Measurements from ENCODE around the gene RUNX2. TPM values are rescaled to one million over a fixed set of nuclear protein-coding genes. Genes with fewer than 3 reads are reported as not detected.

Gene RUNX2
- total RNA-seq, 1 donor from 2014 or later: 0.09 TPM

- H3K36me3 ChIP-seq: no peaks in the 10 kb centered on the region
- H3K4me1 Mint-ChIP-seq: no peaks in the 10 kb centered on the region
- no peak for DNase-seq (ENCODE audit: low spot score)
- no peak overlapping the region for H3K9ac ChIP-seq
- peaks cover 2% of the 10 kb centered on the region for H3K27me3 Mint-ChIP-seq (ENCODE audit: insufficient read depth, low read depth)
- no peak overlapping the region for H3K4me3 ChIP-seq
- H3K27ac Mint-ChIP-seq: no peak overlapping the region
- no peak overlapping the region for H2AFZ ChIP-seq (replicated peaks)
- no peaks in the 10 kb centered on the region for H3K79me2 ChIP-seq (ENCODE audit: low read depth)
- no peak overlapping the region for H3K4me3 Mint-ChIP-seq
- no peaks in the 10 kb centered on the region for H3F3A ChIP-seq (ENCODE audit: low read depth)
- no peaks in the 10 kb centered on the region for H3K36me3 Mint-ChIP-seq
- H3K9me3 Mint-ChIP-seq: no peaks in the 10 kb centered on the region
- no peak overlapping the region for H3K27ac ChIP-seq
- H3K4me2 ChIP-seq: no peak overlapping the region
- H4K20me1 ChIP-seq (ENCODE audit: low read depth): no peaks in the 10 kb centered on the region
- no peak for TF ChIP-seq EZH2phosphoT487 (IDR thresholded peaks at IDR 0.05)
- no peak for TF ChIP-seq EZH2 (IDR thresholded peaks at IDR 0.05)
- TF ChIP-seq, protein P1, sequence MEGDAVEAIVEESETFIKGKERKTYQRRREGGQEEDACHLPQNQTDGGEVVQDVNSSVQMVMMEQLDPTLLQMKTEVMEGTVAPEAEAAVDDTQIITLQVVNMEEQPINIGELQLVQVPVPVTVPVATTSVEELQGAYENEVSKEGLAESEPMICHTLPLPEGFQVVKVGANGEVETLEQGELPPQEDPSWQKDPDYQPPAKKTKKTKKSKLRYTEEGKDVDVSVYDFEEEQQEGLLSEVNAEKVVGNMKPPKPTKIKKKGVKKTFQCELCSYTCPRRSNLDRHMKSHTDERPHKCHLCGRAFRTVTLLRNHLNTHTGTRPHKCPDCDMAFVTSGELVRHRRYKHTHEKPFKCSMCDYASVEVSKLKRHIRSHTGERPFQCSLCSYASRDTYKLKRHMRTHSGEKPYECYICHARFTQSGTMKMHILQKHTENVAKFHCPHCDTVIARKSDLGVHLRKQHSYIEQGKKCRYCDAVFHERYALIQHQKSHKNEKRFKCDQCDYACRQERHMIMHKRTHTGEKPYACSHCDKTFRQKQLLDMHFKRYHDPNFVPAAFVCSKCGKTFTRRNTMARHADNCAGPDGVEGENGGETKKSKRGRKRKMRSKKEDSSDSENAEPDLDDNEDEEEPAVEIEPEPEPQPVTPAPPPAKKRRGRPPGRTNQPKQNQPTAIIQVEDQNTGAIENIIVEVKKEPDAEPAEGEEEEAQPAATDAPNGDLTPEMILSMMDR (IDR thresholded peaks at IDR 0.05): no peak
- no peaks in the 10 kb centered on the region for H3K27me3 ChIP-seq
- H3K4me1 ChIP-seq: no peaks in the 10 kb centered on the region
- H3K9me3 ChIP-seq (ENCODE audit: low read depth): no peaks in the 10 kb centered on the region
Observed at GRCh38 chr6:45494416-45495135, 166.4 kb downstream of the RUNX2 start.

DNA sequence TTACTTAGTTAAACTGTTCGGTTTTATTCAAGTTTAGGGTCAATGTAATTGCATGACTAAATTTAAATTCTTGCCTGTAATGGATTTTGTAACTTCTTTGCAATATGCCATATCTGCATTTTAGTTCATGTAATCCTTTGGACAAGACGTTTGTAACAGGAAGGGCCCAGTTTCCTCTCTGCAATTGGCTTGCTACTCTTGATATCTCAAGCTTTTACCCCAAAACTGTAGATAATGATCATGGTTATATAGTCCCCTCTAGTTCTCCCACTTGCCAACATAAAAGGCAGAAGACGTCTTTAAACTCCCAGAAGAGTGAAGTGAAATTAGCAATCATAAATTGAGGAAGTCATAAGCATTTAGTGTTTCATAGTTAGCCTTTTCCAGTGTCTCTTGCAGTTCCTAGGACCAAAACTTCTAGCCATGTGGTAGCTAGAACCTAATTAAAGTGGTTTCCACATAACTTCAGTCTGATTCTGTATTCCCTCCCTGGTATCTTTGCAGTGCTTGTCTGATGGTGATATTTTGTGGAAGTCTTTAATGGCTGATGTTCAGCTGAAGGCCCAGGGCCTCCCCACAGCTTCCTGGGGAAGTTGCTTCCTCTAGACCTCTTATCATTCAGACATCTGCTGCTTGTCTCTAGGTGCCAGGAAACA, 167.4 kb downstream of the RUNX2 start:
- H3K9ac ChIP-seq: no peak overlapping the region
- no peaks in the 10 kb centered on the region for H3K4me1 Mint-ChIP-seq
- no peak overlapping the region for H2AFZ ChIP-seq (replicated peaks)
- H3K27me3 ChIP-seq: no peaks in the 10 kb centered on the region
- no peaks in the 10 kb centered on the region for H3K36me3 ChIP-seq
- H3K36me3 Mint-ChIP-seq: no peaks in the 10 kb centered on the region
- no peak for DNase-seq (ENCODE audit: low spot score)
- no peak overlapping the region for H3K4me3 ChIP-seq
- TF ChIP-seq, protein P1 (IDR thresholded peaks at IDR 0.05): no peak
- no peak for TF ChIP-seq EZH2 (IDR thresholded peaks at IDR 0.05)
- H4K20me1 ChIP-seq (ENCODE audit: low read depth): no peaks in the 10 kb centered on the region
- no peaks in the 10 kb centered on the region for H3F3A ChIP-seq (ENCODE audit: low read depth)
- no peak overlapping the region for H3K27ac Mint-ChIP-seq
- no peak overlapping the region for H3K4me3 Mint-ChIP-seq
- no peaks in the 10 kb centered on the region for H3K79me2 ChIP-seq (ENCODE audit: low read depth)
- no peak overlapping the region for H3K4me2 ChIP-seq
- H3K9me3 ChIP-seq (ENCODE audit: low read depth): no peaks in the 10 kb centered on the region
- no peak overlapping the region for H3K27ac ChIP-seq
- H3K9me3 Mint-ChIP-seq: no peaks in the 10 kb centered on the region
- no peaks in the 10 kb centered on the region for H3K4me1 ChIP-seq
- H3K27me3 Mint-ChIP-seq (ENCODE audit: insufficient read depth, low read depth): peaks cover 3% of the 10 kb centered on the region

- no peak overlapping the region for H2AFZ ChIP-seq (replicated peaks)
- H3K36me3 ChIP-seq: no peaks in the 10 kb centered on the region
- H3K27me3 Mint-ChIP-seq (ENCODE audit: insufficient read depth, low read depth): peaks cover 4% of the 10 kb centered on the region
- no peaks in the 10 kb centered on the region for H3K79me2 ChIP-seq (ENCODE audit: low read depth)
- H3K9me3 Mint-ChIP-seq: no peaks in the 10 kb centered on the region
- no peaks in the 10 kb centered on the region for H3F3A ChIP-seq (ENCODE audit: low read depth)
- H3K4me3 ChIP-seq: no peak overlapping the region
- no peak overlapping the region for H3K9ac ChIP-seq
- H4K20me1 ChIP-seq (ENCODE audit: low read depth): no peaks in the 10 kb centered on the region
- no peaks in the 10 kb centered on the region for H3K36me3 Mint-ChIP-seq
- H3K9me3 ChIP-seq (ENCODE audit: low read depth): no peaks in the 10 kb centered on the region
- no peaks in the 10 kb centered on the region for H3K4me1 ChIP-seq
- H3K4me2 ChIP-seq: no peak overlapping the region
- H3K4me3 Mint-ChIP-seq: no peak overlapping the region
- H3K27ac Mint-ChIP-seq: no peak overlapping the region
- H3K4me1 Mint-ChIP-seq: no peaks in the 10 kb centered on the region
- H3K27ac ChIP-seq: no peak overlapping the region
- H3K27me3 ChIP-seq: no peaks in the 10 kb centered on the region
- TF ChIP-seq EZH2phosphoT487 (IDR thresholded peaks at IDR 0.05) (no peak), EZH2 (IDR thresholded peaks at IDR 0.05) (no peak)
- TF ChIP-seq, protein P1 (IDR thresholded peaks at IDR 0.05): no peak
- DNase-seq (ENCODE audit: low spot score): no peak
Observed at GRCh38 chr6:45496085-45496433, 167.9 kb downstream of the RUNX2 start.
